ENCODE data around the gene GATAD2B.
"Not testable (repeated sequence)": the region's sequence is repeated elsewhere in the genome, so short reads cannot be mapped to it uniquely, and the experiment has no call there.

Gene GATAD2B

GRCh38 chr1:153775458-153776327, 147.1 kb downstream of the GATAD2B start:
- peak; percentile 69 for DNase-seq

- no peak for DNase-seq
Measured at GRCh38 chr1:153774780-153775457, 147.9 kb downstream of the GATAD2B start, which contains the start of gene SLC27A3. TSS of gene SLC27A3 (plus strand) at chr1:153775407. CDS start at chr1:153775498, 91 bp downstream.

GRCh38 chr1:153774026-153774595, 148.7 kb downstream of the GATAD2B start:
- DNase-seq = no peak

- no peak for DNase-seq
Measured at GRCh38 chr1:153773096-153773921, 149.5 kb downstream of the GATAD2B start.

GRCh38 chr1:153771841-153772593, 150.8 kb downstream of the GATAD2B start:
- no peak for DNase-seq

- DNase-seq = no peak
Measured at GRCh38 chr1:153771261-153771660, 151.5 kb downstream of the GATAD2B start.

- DNase-seq = no peak
Measured at GRCh38 chr1:153770797-153771196, 152.0 kb downstream of the GATAD2B start.

GRCh38 chr1:153769221-153769620, 153.6 kb downstream of the GATAD2B start:
- no peak for DNase-seq

GRCh38 chr1:153768316-153769181, 154.2 kb downstream of the GATAD2B start:
- DNase-seq = no peak

- DNase-seq = no peak
Measured at GRCh38 chr1:153767519-153767918, 155.3 kb downstream of the GATAD2B start.

- not testable (repeated sequence) for DNase-seq
Measured at GRCh38 chr1:153766663-153767062, 156.1 kb downstream of the GATAD2B start.

- DNase-seq = no peak
Measured at GRCh38 chr1:153764310-153764709, 158.5 kb downstream of the GATAD2B start.

- DNase-seq = no peak
Measured at GRCh38 chr1:153763365-153764225, 159.2 kb downstream of the GATAD2B start.

GRCh38 chr1:153760440-153760839, 162.3 kb downstream of the GATAD2B start:
- DNase-seq = no peak

Data from activated CD4-positive, alpha-beta T cell treated with anti-CD3 and anti-CD28 coated beads for 48 hours (primary cell).